Stimulated activated effector memory CD8-positive, alpha-beta T cell treated with anti-CD3 and anti-CD28 coated beads, Interleukin-12 subunit alpha, Interleukin-12 subunit beta, amount 100 ng/mL, for 72 hours (primary cell): Measurements from ENCODE around the gene ZIC1.

Experiments used
- ATAC-seq: fragments of 150-1000 bp; cut with Tn5 transposase; 2 replicates; pipeline ENCODE4 v1.10.0; 2021
- DNase-seq, 2 donors: peaks; one replicate each; pipeline ENCODE4 v3.0.0; 2021 to 2022; ENCODE audit warnings: low spot score in 2 of 2
- H3K27ac Mint-ChIP-seq: one replicate; pipeline ENCODE4 v1.8.0; 2022; ENCODE audit warnings: mild to moderate bottlenecking, mixed read lengths
- H3K36me3 Mint-ChIP-seq: one replicate; pipeline ENCODE4 v1.8.0; 2022; ENCODE audit warnings: mild to moderate bottlenecking, mixed read lengths
- H3K4me1 Mint-ChIP-seq: one replicate; pipeline ENCODE4 v1.8.0; 2022; ENCODE audit warnings: mixed read lengths
- H3K4me3 Mint-ChIP-seq: one replicate; pipeline ENCODE4 v1.8.0; 2022; ENCODE audit warnings: mild to moderate bottlenecking, mixed read lengths
- H3K9me3 Mint-ChIP-seq: one replicate; pipeline ENCODE4 v1.8.0; 2022; ENCODE audit warnings: mixed read lengths

Gene ZIC1

GRCh38 chr3:147388700-147389580 is 20.2 kb upstream of the ZIC1 start:
- H3K36me3 Mint-ChIP-seq: no peaks in the 10 kb centered on the region
- no peaks in the 10 kb centered on the region for H3K4me1 Mint-ChIP-seq
- DNase-seq (no peak), ATAC-seq (no peak)
- H3K9me3 Mint-ChIP-seq: peaks cover 9% of the 10 kb centered on the region
- no peak overlapping the region for H3K27ac Mint-ChIP-seq
- no peak overlapping the region for H3K4me3 Mint-ChIP-seq

GRCh38 chr3:147389717-147390116 is 19.4 kb upstream of the ZIC1 start:
- Mint-ChIP-seq H3K27ac (no peak overlapping the region), H3K4me3 (no peak overlapping the region), H3K36me3 (peaks cover 6% of the 10 kb centered on the region), H3K4me1 (no peaks in the 10 kb centered on the region), H3K9me3 (peaks cover 9% of the 10 kb centered on the region)
- no peak for ATAC-seq
- DNase-seq: no peak

- no peak overlapping the region for H3K4me3 Mint-ChIP-seq
- DNase-seq: no peak
- no peaks in the 10 kb centered on the region for H3K4me1 Mint-ChIP-seq
- H3K9me3 Mint-ChIP-seq: peaks cover 7% of the 10 kb centered on the region
- peaks cover 6% of the 10 kb centered on the region for H3K36me3 Mint-ChIP-seq
- no peak for ATAC-seq
- H3K27ac Mint-ChIP-seq: no peak overlapping the region
These were observed 18.3 kb upstream of the ZIC1 start for GRCh38 chr3:147390589-147391569.

- no peaks in the 10 kb centered on the region for H3K4me1 Mint-ChIP-seq
- peaks cover 3% of the 10 kb centered on the region for H3K9me3 Mint-ChIP-seq
- no peak for DNase-seq
- H3K27ac Mint-ChIP-seq: no peak overlapping the region
- H3K36me3 Mint-ChIP-seq: peaks cover 6% of the 10 kb centered on the region
- no peak for ATAC-seq
- H3K4me3 Mint-ChIP-seq: no peak overlapping the region
These were observed 17.2 kb upstream of the ZIC1 start for GRCh38 chr3:147391781-147392624.

GRCh38 chr3:147392625-147392946 is 16.6 kb upstream of the ZIC1 start:
- Mint-ChIP-seq H3K36me3 (peaks cover 6% of the 10 kb centered on the region), H3K9me3 (peaks cover 3% of the 10 kb centered on the region), H3K4me3 (no peak overlapping the region), H3K27ac (no peak overlapping the region), H3K4me1 (no peaks in the 10 kb centered on the region)
- ATAC-seq (no peak), DNase-seq (no peak)

- ATAC-seq (no peak), DNase-seq (no peak)
- Mint-ChIP-seq H3K36me3 (peaks cover 6% of the 10 kb centered on the region), H3K4me1 (no peaks in the 10 kb centered on the region), H3K27ac (no peak overlapping the region), H3K4me3 (no peak overlapping the region), H3K9me3 (no peaks in the 10 kb centered on the region)
These were observed 15.8 kb upstream of the ZIC1 start for GRCh38 chr3:147393261-147393942.

GRCh38 chr3:147393943-147394883 is 15.0 kb upstream of the ZIC1 start:
- Mint-ChIP-seq H3K4me1 (no peaks in the 10 kb centered on the region), H3K36me3 (peaks cover 6% of the 10 kb centered on the region), H3K27ac (no peak overlapping the region), H3K9me3 (no peaks in the 10 kb centered on the region), H3K4me3 (no peak overlapping the region)
- no peak for DNase-seq
- ATAC-seq: no peak

- no peak overlapping the region for H3K4me3 Mint-ChIP-seq
- H3K36me3 Mint-ChIP-seq: peaks cover 6% of the 10 kb centered on the region
- no peak for DNase-seq
- no peak overlapping the region for H3K27ac Mint-ChIP-seq
- no peak for ATAC-seq
- H3K9me3 Mint-ChIP-seq: no peaks in the 10 kb centered on the region
- H3K4me1 Mint-ChIP-seq: no peaks in the 10 kb centered on the region
These were observed 14.3 kb upstream of the ZIC1 start for GRCh38 chr3:147394884-147395225.

GRCh38 chr3:147395899-147396711 is 13.1 kb upstream of the ZIC1 start:
- DNase-seq (no peak), ATAC-seq (no peak)
- Mint-ChIP-seq H3K4me3 (no peak overlapping the region), H3K27ac (no peak overlapping the region), H3K36me3 (peaks cover 6% of the 10 kb centered on the region), H3K9me3 (no peaks in the 10 kb centered on the region), H3K4me1 (no peaks in the 10 kb centered on the region)

- H3K9me3 Mint-ChIP-seq: no peaks in the 10 kb centered on the region
- H3K27ac Mint-ChIP-seq: no peak overlapping the region
- no peak for ATAC-seq
- H3K36me3 Mint-ChIP-seq: peaks cover 6% of the 10 kb centered on the region
- no peak overlapping the region for H3K4me3 Mint-ChIP-seq
- no peaks in the 10 kb centered on the region for H3K4me1 Mint-ChIP-seq
- DNase-seq: no peak
These were observed 12.5 kb upstream of the ZIC1 start for GRCh38 chr3:147396712-147397046.

GRCh38 chr3:147397155-147397874 is 11.8 kb upstream of the ZIC1 start:
- Mint-ChIP-seq H3K36me3 (peaks cover 6% of the 10 kb centered on the region), H3K4me1 (no peaks in the 10 kb centered on the region), H3K4me3 (no peak overlapping the region), H3K9me3 (no peaks in the 10 kb centered on the region), H3K27ac (no peak overlapping the region)
- DNase-seq: no peak
- no peak for ATAC-seq

- Mint-ChIP-seq H3K4me3 (no peak overlapping the region), H3K27ac (no peak overlapping the region), H3K9me3 (no peaks in the 10 kb centered on the region), H3K36me3 (peaks cover 6% of the 10 kb centered on the region), H3K4me1 (no peaks in the 10 kb centered on the region)
- no peak for ATAC-seq
- no peak for DNase-seq
These were observed 11.0 kb upstream of the ZIC1 start for GRCh38 chr3:147397875-147398812.
